GM18868 (cell line): Measurements from ENCODE around the gene SMCO1.
"Not testable (repeated sequence)": the region's sequence is repeated elsewhere in the genome, so short reads cannot be mapped to it uniquely, and the experiment has no call there.

ENCODE experiments used
- ATAC-seq: cut with Tn5 transposase; IDR thresholded peaks from one replicate; pipeline ENCODE4 v1.9.1; 2021; ENCODE audit warnings: mild to moderate bottlenecking, moderate library complexity; ENCODE audit not compliant: unreplicated experiment

Gene SMCO1

GRCh38 chr3:196496183-196496582, 19.0 kb downstream of the SMCO1 start:
- no peak for ATAC-seq

- no peak for ATAC-seq
Measured at GRCh38 chr3:196493292-196493691, 21.9 kb downstream of the SMCO1 start.

- no peak for ATAC-seq
Measured at GRCh38 chr3:196492080-196492479, 23.1 kb downstream of the SMCO1 start.

- no peak for ATAC-seq
Measured at GRCh38 chr3:196489747-196490146, 25.4 kb downstream of the SMCO1 start.

- ATAC-seq, result no peak
Measured at GRCh38 chr3:196486263-196486662, 28.9 kb downstream of the SMCO1 start.

- no peak for ATAC-seq
Measured at GRCh38 chr3:196477678-196478077, 37.5 kb downstream of the SMCO1 start.

- no peak for ATAC-seq
Measured at GRCh38 chr3:196472286-196472685, 42.9 kb downstream of the SMCO1 start.

- no peak for ATAC-seq
Measured at GRCh38 chr3:196471551-196471950, 43.6 kb downstream of the SMCO1 start.

- not testable (repeated sequence) for ATAC-seq
Measured at GRCh38 chr3:196470182-196470581, 45.0 kb downstream of the SMCO1 start.

- no peak for ATAC-seq
Measured at GRCh38 chr3:196463804-196464203, 51.3 kb downstream of the SMCO1 start.

GRCh38 chr3:196463478-196463756, 51.7 kb downstream of the SMCO1 start:
- ATAC-seq, result no peak

GRCh38 chr3:196462680-196463477, 52.3 kb downstream of the SMCO1 start:
- ATAC-seq, result not testable (repeated sequence)

- no peak for ATAC-seq
Measured at GRCh38 chr3:196458063-196458462, 57.1 kb downstream of the SMCO1 start.

GRCh38 chr3:196457470-196457869, 57.7 kb downstream of the SMCO1 start:
- ATAC-seq, result not testable (repeated sequence)
